ENCODE data around the gene RNU5B-1.
"Not testable (repeated sequence)": the region's sequence is repeated elsewhere in the genome, so short reads cannot be mapped to it uniquely, and the experiment has no call there.

The RNU5B-1 gene

GRCh38 chr15:65343374-65343981 lies 39.0 kb downstream of the RNU5B-1 start:
- no peak for DNase-seq (ENCODE audit: low read depth in 2 of 2)

- no peak for DNase-seq (ENCODE audit: low read depth in 2 of 2)
Measured at GRCh38 chr15:65344214-65344913, 39.9 kb downstream of the RNU5B-1 start.

- DNase-seq (ENCODE audit: low read depth in 2 of 2), result no peak
Measured at GRCh38 chr15:65344914-65345275, 40.4 kb downstream of the RNU5B-1 start.

DNA sequence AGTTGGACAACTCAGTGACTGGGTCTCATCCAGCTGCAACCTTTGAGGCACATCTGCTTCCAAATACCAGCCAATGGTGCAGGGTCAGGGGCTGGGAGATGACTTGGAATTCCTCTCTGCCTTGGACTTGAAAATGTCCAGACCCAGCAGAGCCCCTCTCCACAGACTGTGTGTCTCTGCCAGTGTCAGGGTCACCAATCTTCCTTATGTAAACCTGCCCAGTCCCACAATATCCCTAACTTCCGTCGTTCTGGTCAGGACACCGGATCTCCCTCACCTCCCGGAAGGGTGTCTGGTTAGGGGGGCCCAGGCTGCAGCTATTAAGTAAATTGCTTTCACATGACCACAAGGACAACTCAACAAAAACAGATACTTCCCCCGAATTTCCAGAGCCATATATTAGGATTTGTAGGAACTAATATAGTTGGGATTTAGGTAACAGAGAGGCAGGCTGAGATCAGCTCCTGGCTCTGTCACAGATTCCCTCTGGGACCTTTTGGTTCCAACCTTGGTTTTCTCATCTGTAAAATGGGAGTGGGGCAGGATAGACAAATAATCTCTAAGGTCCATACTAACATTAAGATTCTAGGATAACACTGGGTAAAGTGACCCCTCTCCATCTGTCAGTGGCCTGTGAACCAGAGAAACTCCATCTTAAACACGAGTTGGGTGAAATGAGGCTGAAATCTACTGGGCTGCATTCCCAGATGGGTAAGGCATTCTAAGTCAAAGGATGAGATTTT lies 42.5 kb downstream of the RNU5B-1 start:
- no peak for DNase-seq (ENCODE audit: low read depth in 2 of 2)

GRCh38 chr15:65347756-65348155 lies 43.3 kb downstream of the RNU5B-1 start:
- DNase-seq (ENCODE audit: low read depth in 2 of 2), result not testable (repeated sequence)

DNA sequence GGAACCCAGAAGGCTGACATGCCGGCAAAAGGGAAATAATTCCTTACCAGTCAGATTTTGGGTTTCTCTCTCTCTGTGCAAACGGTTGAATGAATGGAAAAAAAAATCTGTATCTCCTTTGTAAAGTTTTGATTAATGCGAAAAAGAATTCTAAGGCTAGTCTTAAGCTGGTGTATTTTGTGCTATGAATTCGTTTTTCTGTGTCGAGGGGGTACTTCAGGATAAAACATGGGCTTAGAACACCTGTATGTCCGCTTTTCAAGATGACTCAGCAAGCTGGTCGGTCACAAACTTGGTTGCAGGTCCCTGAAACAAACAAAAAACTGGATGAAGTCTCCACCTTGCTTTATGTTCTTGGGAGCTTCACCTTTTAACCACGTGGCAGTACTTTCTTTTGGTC lies 44.9 kb downstream of the RNU5B-1 start:
- no peak for DNase-seq (ENCODE audit: low read depth in 2 of 2)

DNA sequence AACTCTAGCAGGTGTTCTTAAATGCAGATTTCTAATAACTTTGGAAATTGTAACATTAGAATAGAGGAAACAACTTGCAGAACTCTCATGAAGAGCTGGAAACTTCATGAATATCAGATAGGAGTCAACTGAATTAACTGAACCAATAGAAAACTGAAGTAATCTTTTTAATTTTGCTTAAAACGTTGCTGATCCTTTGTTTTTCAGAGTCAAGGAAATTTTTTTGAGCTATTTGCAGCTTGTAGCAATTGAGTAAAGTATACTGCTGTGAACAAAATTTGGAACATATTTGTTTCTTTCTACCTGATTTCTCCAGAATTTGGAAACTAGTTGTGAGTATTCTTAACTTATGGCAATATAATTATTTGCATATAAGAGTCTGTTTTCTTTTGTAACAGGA lies 47.5 kb downstream of the RNU5B-1 start:
- not testable (repeated sequence) for DNase-seq (ENCODE audit: low read depth in 2 of 2)
